Fibroblast of villous mesenchyme (primary cell): Measurements from ENCODE around the gene CSF3. TPM values are rescaled to one million over a fixed set of nuclear protein-coding genes. Genes with fewer than 3 reads are reported as not detected.

Source experiments
- DNase-seq: peaks from one replicate; pipeline ENCODE4 v3.0.0-alpha.2; 2010; ENCODE audit warnings: low read depth
- H3K4me3 ChIP-seq: 2 replicates; pipeline ENCODE4 v1.5.1; 2011; ENCODE audit warnings: low read depth, mild to moderate bottlenecking, low read length
- total RNA-seq: library from RNA; depleted of rRNA; stranded (reverse); fragments of >200 nt; gene quantifications from 2 replicates; pipeline ENCODE4 v1.2.3, GENCODE V29; 2012
- TF ChIP-seq, protein P1 (sequence below): IDR thresholded peaks from 2 replicates; pipeline ENCODE4 v1.5.1; 2012; ENCODE audit warnings: low read depth, mild to moderate bottlenecking, low read length; ENCODE audit not compliant: insufficient read depth

The CSF3 gene
- total RNA-seq, 1 donor = 4.3 TPM

DNA sequence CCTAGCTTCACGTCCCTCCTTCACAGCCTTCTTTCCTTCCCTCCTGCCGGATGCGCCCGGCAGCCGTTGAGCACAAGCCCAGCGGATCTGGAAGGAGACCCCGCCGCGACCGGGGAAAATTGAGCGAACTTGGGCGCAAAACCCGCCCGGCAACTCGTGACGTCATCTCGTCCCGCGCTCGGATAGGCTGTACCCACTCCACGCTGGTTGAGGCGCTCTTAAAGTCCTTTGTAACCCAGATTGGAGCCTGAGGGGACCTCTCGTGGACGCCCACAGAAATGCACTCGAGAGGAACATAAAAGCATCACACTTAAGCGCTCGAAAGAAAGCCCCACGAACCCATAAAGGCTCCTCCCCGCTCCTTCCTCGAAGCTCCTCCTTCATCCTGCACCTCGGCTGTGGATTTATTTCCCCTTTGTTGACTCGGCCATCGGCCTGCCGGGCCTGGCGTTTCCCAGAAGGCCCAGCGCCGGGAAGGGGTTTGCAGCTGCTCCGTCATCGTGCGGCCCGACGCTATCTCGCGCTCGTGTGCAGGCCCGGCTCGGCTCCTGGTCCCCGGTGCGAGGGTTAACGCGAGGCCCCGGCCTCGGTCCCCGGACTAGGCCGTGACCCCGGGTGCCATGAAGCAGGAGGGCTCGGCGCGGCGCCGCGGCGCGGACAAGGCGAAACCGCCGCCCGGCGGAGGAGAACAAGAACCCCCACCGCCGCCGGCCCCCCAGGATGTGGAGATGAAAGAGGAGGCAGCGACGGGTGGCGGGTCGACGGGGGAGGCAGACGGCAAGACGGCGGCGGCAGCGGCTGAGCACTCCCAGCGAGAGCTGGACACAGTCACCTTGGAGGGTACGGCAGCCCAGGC lies 34.7 kb upstream of the CSF3 start, which contains the start of gene PSMD3:
PSMD3 (plus strand) TSS at position 457 of the 856 bp plus-strand sequence; CDS start at position 621, 164 bp downstream.
- TF ChIP-seq, protein P1, sequence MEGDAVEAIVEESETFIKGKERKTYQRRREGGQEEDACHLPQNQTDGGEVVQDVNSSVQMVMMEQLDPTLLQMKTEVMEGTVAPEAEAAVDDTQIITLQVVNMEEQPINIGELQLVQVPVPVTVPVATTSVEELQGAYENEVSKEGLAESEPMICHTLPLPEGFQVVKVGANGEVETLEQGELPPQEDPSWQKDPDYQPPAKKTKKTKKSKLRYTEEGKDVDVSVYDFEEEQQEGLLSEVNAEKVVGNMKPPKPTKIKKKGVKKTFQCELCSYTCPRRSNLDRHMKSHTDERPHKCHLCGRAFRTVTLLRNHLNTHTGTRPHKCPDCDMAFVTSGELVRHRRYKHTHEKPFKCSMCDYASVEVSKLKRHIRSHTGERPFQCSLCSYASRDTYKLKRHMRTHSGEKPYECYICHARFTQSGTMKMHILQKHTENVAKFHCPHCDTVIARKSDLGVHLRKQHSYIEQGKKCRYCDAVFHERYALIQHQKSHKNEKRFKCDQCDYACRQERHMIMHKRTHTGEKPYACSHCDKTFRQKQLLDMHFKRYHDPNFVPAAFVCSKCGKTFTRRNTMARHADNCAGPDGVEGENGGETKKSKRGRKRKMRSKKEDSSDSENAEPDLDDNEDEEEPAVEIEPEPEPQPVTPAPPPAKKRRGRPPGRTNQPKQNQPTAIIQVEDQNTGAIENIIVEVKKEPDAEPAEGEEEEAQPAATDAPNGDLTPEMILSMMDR = peak; percentile 76
- H3K4me3 ChIP-seq = peak within 1 kb of the TSS; percentile 96
- peak; percentile 100 for DNase-seq

DNA sequence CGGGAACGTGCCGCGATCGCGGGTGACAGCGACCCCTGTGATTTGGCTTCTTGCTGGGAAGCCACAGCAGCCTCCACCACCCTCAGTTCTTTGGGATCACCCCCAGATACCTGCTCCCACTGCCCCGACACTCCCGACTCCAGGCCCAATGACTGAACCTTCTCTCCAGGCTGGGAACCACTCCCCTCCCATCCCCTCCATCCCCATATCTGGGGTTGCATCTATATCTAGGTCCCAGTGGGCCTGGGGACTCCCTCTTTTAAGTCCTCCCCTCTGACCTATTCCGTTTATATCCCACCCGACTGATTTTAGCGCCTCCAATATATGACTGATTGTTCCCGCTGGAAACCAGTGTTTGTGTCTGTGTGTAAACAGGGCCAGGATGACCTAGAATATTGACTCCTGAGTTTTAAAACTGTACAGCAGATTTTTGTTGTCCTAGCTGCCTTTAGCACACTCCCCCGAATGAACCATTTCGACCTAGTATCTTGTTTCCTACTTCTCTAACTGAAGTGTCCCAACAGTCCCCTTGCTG lies 34.0 kb upstream of the CSF3 start:
- TF ChIP-seq, protein P1 = no peak
- H3K4me3 ChIP-seq = peak overlapping the region; percentile 96
- DNase-seq = peak; percentile 3

DNA sequence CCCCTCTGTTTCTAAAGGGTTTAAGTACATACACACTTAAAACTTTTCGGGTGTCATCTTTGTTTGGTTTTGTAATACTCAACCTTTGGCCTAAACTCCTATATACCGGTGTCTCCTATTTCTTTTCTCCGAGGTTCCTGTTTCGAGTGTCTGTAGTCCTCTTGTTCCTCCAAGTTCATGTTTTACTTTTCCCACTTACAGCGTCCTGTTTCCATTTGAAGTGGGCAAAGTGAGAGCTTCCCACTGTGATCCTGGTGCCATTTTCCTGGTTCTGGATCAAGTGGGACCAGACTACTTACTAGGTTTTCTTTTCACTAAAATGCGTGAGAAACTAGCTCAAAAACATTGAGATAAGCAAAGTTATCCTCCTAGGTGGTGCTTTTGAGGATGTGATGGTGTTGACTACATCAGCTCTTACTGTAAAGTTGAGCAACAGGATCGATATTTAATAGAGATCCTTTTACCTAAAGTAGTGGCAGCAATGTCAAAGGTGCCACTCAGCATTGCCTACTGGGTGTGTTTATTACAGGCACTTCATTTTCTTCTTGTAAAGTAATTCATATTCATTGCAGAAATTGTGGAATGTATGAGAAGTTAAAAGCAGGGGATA lies 33.4 kb upstream of the CSF3 start:
- H3K4me3 ChIP-seq = peak overlapping the region; percentile 96
- no peak for DNase-seq

DNA sequence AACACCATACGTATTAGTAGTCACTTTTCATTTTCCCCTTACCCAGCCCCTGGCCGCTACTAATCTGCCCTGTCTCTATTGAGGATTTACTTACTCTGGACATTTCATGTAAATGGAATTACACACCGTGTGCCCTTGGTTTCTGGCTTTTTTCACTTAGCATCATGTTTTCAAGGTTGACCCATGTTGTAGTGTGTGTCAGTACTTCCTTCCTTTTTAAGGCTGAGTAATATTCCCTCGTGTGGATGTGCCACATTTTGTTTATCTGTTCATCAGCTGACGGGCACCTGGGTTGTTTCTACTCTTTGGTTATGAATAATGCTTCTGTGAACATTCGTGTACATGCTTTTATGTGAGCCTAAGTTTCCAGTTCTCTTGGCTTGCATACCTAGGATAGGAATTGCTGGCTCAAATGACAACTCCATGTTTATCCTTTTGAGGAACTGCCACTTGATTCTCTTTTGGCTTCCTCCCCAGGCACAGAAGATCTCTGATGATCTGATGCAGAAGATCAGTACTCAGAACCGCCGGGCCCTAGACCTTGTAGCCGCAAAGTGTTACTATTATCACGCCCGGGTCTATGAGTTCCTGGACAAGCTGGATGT lies 26.9 kb upstream of the CSF3 start:
- no peak for DNase-seq
- TF ChIP-seq, protein P1 = no peak
- H3K4me3 ChIP-seq = no peak overlapping the region

More for the DNA sequence above, 33.4 kb upstream of the CSF3 start:
- TF ChIP-seq, protein P1 = no peak

DNA sequence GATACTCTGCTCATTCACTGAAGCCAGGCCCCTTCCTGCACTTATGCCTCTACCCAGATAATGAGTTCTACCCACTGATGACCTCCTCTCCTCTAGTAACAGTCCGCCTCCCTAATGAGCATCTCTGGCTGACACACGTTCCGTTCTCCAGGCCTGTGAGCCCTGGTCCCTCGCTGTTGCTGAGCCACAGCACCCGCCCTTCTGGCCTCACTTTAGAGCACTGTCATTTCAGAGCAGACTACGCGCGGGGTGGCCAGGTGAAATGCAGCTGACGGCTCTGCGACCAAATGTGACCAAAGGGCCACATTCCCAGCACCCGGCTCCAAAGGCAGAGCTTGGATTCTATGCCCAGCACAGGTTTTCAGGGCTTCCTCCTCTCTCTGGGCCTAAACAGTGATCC lies 20.8 kb upstream of the CSF3 start:
- no peak overlapping the region for H3K4me3 ChIP-seq
- TF ChIP-seq, protein P1 = no peak
- DNase-seq = no peak

DNA sequence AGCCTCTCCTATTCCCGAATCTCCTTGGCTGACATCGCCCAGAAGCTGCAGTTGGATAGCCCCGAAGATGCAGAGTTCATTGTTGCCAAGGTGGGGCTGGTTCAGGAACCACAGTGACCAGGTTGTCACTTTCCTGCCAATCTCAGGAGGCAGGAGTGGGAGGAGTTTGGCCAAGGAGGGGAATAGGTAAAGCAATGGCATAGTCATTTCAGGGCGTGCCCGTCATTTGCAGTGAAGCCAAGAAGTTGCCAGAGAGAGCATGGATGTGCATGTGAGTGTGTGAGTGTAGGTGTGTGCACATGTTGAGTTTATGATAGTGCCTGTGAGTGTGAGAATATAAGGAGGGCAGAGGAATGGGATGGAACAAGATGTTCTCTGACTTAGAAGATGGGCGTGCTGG lies 19.8 kb upstream of the CSF3 start:
- TF ChIP-seq, protein P1 = no peak
- H3K4me3 ChIP-seq = no peak overlapping the region
- no peak for DNase-seq
